CD8-positive, alpha-beta memory T cell (primary cell): Measurements from ENCODE around the gene CAMK2B. TPM values are rescaled to one million over a fixed set of nuclear protein-coding genes. Genes with fewer than 3 reads are reported as not detected.
"Not testable (repeated sequence)": the region's sequence is repeated elsewhere in the genome, so short reads cannot be mapped to it uniquely, and the experiment has no call there.

ENCODE experiments used
- CTCF ChIA-PET: fragments of 350-600 bp; sonication (Branson Sonifier 250); formaldehyde crosslinking; loops from one replicate; lab custom pipeline; 2021; ENCODE audit warnings: antibody characterized with exemption; lab: Charles Lee
- POLR2A ChIA-PET: fragments of 350-600 bp; sonication (Branson Sonifier 250); formaldehyde crosslinking; loops from one replicate; lab custom pipeline; 2021; ENCODE audit warnings: antibody characterized with exemption; lab: Charles Lee
- DNase-seq, 5 donors: peaks; one replicate each; pipeline versions ENCODE4 v3.0.0 to v3.0.0-alpha.2; 2020 to 2022; ENCODE audit warnings: mixed read lengths in 1 of 5
- H3K27ac ChIP-seq: one replicate; pipeline ENCODE4 v1.7.0; 2013; ENCODE audit warnings: low read depth, mild to moderate bottlenecking, low read length, moderate library complexity
- H3K27me3 ChIP-seq: 2 replicates; pipeline ENCODE4 v1.7.0; 2013; ENCODE audit warnings: low read length, mild to moderate bottlenecking; ENCODE audit not compliant: insufficient read depth, poor library complexity, severe bottlenecking
- H3K36me3 ChIP-seq: 2 replicates; pipeline ENCODE4 v1.7.0; 2013; ENCODE audit warnings: mild to moderate bottlenecking, low read length, moderate library complexity; ENCODE audit not compliant: insufficient read depth
- H3K4me1 ChIP-seq: 2 replicates; pipeline ENCODE4 v1.7.0; 2013; ENCODE audit warnings: mild to moderate bottlenecking, low read length, moderate library complexity; ENCODE audit not compliant: insufficient read depth
- H3K4me3 ChIP-seq: 2 replicates; pipeline ENCODE4 v1.7.0; 2013; ENCODE audit warnings: mild to moderate bottlenecking, low read length
- H3K9me3 ChIP-seq: 2 replicates; pipeline ENCODE4 v1.7.0; 2013; ENCODE audit warnings: mild to moderate bottlenecking, low read length
- H3K27ac Mint-ChIP-seq, 8 donors: one replicate each; pipeline ENCODE4 v1.8.0; 2020 to 2021; ENCODE audit warnings: mixed read lengths in 8 of 8, mild to moderate bottlenecking in 6 of 8, inconsistent platforms in 3 of 8, moderate library complexity in 3 of 8
- H3K27me3 Mint-ChIP-seq, 2 donors: one replicate each; pipeline ENCODE4 v1.8.0; 2020 to 2021; ENCODE audit warnings: mixed read lengths in 2 of 2, mild to moderate bottlenecking in 1 of 2, moderate library complexity in 1 of 2
- H3K36me3 Mint-ChIP-seq, 3 donors: one replicate each; pipeline ENCODE4 v1.8.0; 2020 to 2021; ENCODE audit warnings: mixed read lengths in 3 of 3, inconsistent platforms in 1 of 3, mild to moderate bottlenecking in 1 of 3
- H3K4me1 Mint-ChIP-seq, 3 donors: one replicate each; pipeline ENCODE4 v1.8.0; 2020 to 2021; ENCODE audit warnings: mixed read lengths in 3 of 3, inconsistent platforms in 1 of 3, mild to moderate bottlenecking in 1 of 3
- H3K4me3 Mint-ChIP-seq, 7 donors: one replicate each; pipeline ENCODE4 v1.8.0; 2020 to 2021; ENCODE audit warnings: mixed read lengths in 7 of 7, mild to moderate bottlenecking in 6 of 7, moderate library complexity in 4 of 7, inconsistent platforms in 2 of 7
- H3K9me3 Mint-ChIP-seq, 5 donors: one replicate each; pipeline ENCODE4 v1.8.0; 2020 to 2022; ENCODE audit warnings: mixed read lengths in 5 of 5, mild to moderate bottlenecking in 3 of 5, moderate library complexity in 2 of 5, inconsistent platforms in 1 of 5
- polyA plus RNA-seq: library from polyadenylated mRNA; unstranded; fragments of 300-500 nt; fragmentation: Illumina TruSeq; gene quantifications from one replicate; pipeline ENCODE4 v1.2.3, GENCODE V29; 2021
- total RNA-seq, 2 experiments: library from RNA; stranded (reverse); gene quantifications; one replicate each; pipeline ENCODE4 v1.2.3, GENCODE V29; 2021

CAMK2B gene
- total and polyA plus RNA-seq, 3 experiments from 2014 or later: 0.42 to 0.90 TPM; not detected in 1

DNA sequence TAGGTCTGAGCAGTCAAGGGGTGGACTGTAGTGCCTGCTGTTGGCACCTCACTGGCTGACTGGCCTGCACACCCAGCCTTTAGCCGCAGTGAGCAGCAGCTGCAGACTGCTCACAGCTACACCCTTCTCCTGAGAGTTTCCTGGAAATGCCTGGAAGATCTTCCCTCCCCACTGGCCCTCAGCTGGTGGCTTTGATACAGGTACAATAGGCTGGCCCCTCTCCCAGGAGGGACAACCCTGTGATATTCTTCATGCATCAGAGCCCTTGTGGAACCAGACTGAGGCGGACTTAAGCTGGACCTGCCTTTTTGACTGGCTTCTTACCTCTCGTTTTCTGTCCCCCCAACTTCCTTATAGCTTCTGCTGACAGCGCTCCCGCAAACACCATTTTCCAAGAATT is 142.6 kb downstream of the CAMK2B start:
- Mint-ChIP-seq H3K27ac (no peak overlapping the region), H3K4me3 (no peak overlapping the region), H3K4me1 (no peaks in the 10 kb centered on the region), H3K9me3 (peaks cover 0 to 6% (median 3%) of the 10 kb centered on the region in 5 donors), H3K36me3 (peaks cover 0 to 3% (median 0%) of the 10 kb centered on the region in 3 donors), H3K27me3 (peaks cover 8 to 36% of the 10 kb centered on the region in 2 donors)
- CTCF ChIA-PET: no interaction called here
- DNase-seq: no peak
- H3K27ac ChIP-seq: no peak overlapping the region
- no peak overlapping the region for H3K4me3 ChIP-seq
- H3K4me1 ChIP-seq: no peaks in the 10 kb centered on the region
- H3K36me3 ChIP-seq: no peaks in the 10 kb centered on the region
- H3K27me3 ChIP-seq: no peaks in the 10 kb centered on the region
- no peaks in the 10 kb centered on the region for H3K9me3 ChIP-seq
- POLR2A ChIA-PET: no interaction called here

DNA sequence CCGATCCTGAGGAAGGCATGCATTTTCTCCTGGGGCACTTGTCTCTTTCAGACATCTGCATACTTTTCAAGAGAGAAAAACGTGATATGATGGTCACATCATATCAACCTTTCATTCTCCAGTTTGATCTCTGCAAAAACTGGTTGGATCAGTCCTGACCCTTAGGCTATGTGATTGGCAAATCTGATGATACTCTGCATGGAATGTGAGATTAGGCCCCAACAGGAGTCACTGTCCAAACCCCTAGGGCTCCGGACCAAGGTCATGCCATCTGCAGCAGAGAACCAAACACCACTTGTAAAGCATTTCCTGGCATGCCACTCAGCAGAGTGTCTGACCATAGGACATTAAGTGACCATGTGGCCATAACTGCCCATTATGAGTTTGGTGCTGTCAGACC is 144.8 kb downstream of the CAMK2B start:
- H3K36me3 Mint-ChIP-seq: peaks cover 0 to 3% (median 0%) of the 10 kb centered on the region in 3 donors
- Histone ChIP-seq H3K27me3 (peaks cover 9% of the 10 kb centered on the region), H3K9me3 (no peaks in the 10 kb centered on the region), H3K36me3 (no peaks in the 10 kb centered on the region), H3K4me3 (no peak overlapping the region), H3K27ac (no peak overlapping the region), H3K4me1 (no peaks in the 10 kb centered on the region)
- H3K9me3 Mint-ChIP-seq: peaks cover 0 to 6% (median 3%) of the 10 kb centered on the region in 5 donors
- ChIA-PET CTCF (no interaction called here), POLR2A (no interaction called here)
- no peak overlapping the region for H3K4me3 Mint-ChIP-seq
- no peaks in the 10 kb centered on the region for H3K4me1 Mint-ChIP-seq
- H3K27me3 Mint-ChIP-seq: peaks cover 10 to 56% of the 10 kb centered on the region in 2 donors
- DNase-seq: no peak
- H3K27ac Mint-ChIP-seq: no peak overlapping the region

DNA sequence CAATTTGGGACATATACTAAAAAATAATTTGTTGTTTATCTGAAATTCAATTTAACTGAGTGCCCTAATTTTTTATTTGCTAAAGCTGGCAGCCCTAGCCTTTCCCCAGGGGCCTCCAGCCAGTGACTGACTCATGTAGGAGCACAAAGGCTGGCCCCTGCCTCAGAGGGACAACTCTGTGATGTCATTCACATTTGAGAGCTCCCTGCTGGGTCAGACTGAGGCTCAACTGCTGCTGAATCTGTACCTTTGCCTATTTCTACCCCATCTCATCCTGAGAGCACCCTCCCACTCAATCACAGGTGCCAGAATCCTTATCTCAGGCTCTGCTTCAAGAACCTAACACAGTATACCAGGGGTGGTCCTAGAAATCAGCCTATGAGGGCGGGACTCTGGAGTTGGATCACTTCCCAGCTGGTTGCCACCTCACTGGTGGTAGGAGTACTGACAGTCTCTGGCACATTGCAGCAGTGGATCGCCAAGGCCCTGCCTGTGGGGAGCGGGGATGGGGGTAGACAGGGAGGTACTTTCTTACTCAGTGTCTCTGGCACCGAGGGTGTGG is 147.7 kb downstream of the CAMK2B start:
- H3K9me3 Mint-ChIP-seq: peaks cover 0 to 2% (median 0%) of the 10 kb centered on the region in 5 donors
- H3K27ac Mint-ChIP-seq: no peak overlapping the region
- H3K4me1 Mint-ChIP-seq: no peaks in the 10 kb centered on the region
- Histone ChIP-seq H3K4me1 (no peaks in the 10 kb centered on the region), H3K36me3 (no peaks in the 10 kb centered on the region), H3K9me3 (no peaks in the 10 kb centered on the region), H3K4me3 (no peak overlapping the region), H3K27ac (no peak overlapping the region), H3K27me3 (peaks cover 9% of the 10 kb centered on the region)
- DNase-seq: no peak
- H3K4me3 Mint-ChIP-seq: no peak overlapping the region
- peaks cover 0 to 5% (median 0%) of the 10 kb centered on the region in 3 donors for H3K36me3 Mint-ChIP-seq
- peaks cover 8 to 55% of the 10 kb centered on the region in 2 donors for H3K27me3 Mint-ChIP-seq
- ChIA-PET POLR2A (no interaction called here), CTCF (no interaction called here)

DNA sequence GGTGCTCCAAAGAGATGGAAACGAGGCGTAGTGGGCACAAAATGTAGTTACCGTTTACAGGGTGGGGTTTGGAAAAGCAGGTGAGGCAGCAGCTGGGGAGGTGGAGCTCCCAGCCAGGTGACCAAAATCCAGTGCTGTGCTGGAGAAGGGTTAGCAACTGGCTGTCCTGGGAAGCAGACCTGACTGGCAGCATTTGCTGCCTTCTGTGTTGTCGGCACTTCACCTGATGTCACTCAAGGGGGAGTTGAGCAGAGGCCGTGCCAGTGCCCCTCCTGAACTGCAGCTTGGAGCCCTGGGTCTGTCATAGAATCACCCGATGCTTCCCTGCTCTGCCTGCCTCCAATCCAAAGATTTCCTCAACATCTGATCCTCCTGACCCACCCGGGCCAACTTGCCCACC is 148.9 kb downstream of the CAMK2B start:
- H3K36me3 Mint-ChIP-seq: peaks cover 0 to 5% (median 0%) of the 10 kb centered on the region in 3 donors
- H3K9me3 ChIP-seq: no peaks in the 10 kb centered on the region
- no peak overlapping the region for H3K27ac Mint-ChIP-seq
- H3K27me3 ChIP-seq: peaks cover 9% of the 10 kb centered on the region
- peak overlapping the region in 1 of 7 donors; percentile 23 for H3K4me3 Mint-ChIP-seq
- no peaks in the 10 kb centered on the region for H3K36me3 ChIP-seq
- CTCF ChIA-PET: no interaction called here
- DNase-seq: no peak
- H3K4me3 ChIP-seq: no peak overlapping the region
- no peaks in the 10 kb centered on the region for H3K4me1 Mint-ChIP-seq
- POLR2A ChIA-PET: no interaction called here
- H3K4me1 ChIP-seq: no peaks in the 10 kb centered on the region
- H3K27me3 Mint-ChIP-seq: peaks cover 8 to 59% of the 10 kb centered on the region in 2 donors
- peaks cover 0 to 2% (median 0%) of the 10 kb centered on the region in 5 donors for H3K9me3 Mint-ChIP-seq
- H3K27ac ChIP-seq: no peak overlapping the region

DNA sequence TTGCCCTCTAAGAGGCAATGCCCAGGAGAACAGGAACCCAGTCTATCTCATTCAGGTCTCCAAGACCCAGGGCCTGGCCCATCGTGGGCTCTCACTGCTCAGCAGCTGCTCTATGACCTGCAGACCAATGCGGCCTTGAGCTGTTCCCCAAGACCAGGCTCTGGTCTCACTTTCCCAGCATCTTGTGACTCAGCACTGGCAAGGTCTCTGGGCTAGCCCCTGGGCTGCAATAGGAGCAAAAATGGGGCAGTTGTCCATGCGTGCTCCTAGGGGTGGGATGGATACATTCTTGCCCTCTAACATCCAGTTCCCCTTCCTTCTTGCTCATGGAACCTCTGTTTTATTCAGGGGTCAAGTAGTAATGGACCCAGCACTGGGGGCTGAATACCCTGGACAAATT is 149.7 kb downstream of the CAMK2B start:
- H3K4me1 Mint-ChIP-seq: no peaks in the 10 kb centered on the region
- H3K27ac ChIP-seq: no peak overlapping the region
- H3K4me1 ChIP-seq: no peaks in the 10 kb centered on the region
- no peak overlapping the region for H3K4me3 Mint-ChIP-seq
- peaks cover 0 to 8% (median 0%) of the 10 kb centered on the region in 3 donors for H3K36me3 Mint-ChIP-seq
- CTCF ChIA-PET: no interaction called here
- peaks cover 0 to 2% (median 1%) of the 10 kb centered on the region in 5 donors for H3K9me3 Mint-ChIP-seq
- H3K27me3 Mint-ChIP-seq: peaks cover 6 to 56% of the 10 kb centered on the region in 2 donors
- peaks cover 9% of the 10 kb centered on the region for H3K27me3 ChIP-seq
- DNase-seq: no peak
- no peaks in the 10 kb centered on the region for H3K36me3 ChIP-seq
- H3K4me3 ChIP-seq: no peak overlapping the region
- POLR2A ChIA-PET: no interaction called here
- H3K9me3 ChIP-seq: no peaks in the 10 kb centered on the region
- H3K27ac Mint-ChIP-seq: no peak overlapping the region

DNA sequence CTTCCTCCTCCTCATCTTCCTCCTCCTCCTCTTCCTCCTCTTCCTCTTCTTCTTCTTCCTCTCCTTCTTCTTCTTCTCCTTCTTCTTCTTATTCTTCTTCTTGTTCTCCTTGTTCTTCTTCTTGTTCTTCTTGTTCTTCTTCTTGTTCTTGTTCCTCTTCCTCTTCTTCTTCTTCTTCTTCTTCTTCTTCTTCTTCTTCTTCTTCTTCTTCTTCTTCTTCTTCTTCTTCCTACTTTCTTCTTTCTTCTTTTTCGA is 150.8 kb downstream of the CAMK2B start:
- H3K4me1 ChIP-seq, POLR2A ChIA-PET, H3K27ac ChIP-seq, H3K36me3 ChIP-seq, DNase-seq, H3K27me3 ChIP-seq, H3K9me3 Mint-ChIP-seq, H3K4me3 Mint-ChIP-seq, H3K27ac Mint-ChIP-seq, H3K9me3 ChIP-seq, H3K36me3 Mint-ChIP-seq, H3K4me1 Mint-ChIP-seq, CTCF ChIA-PET, H3K4me3 ChIP-seq: not testable (repeated sequence)
- H3K27me3 Mint-ChIP-seq: peaks cover 6 to 50% of the 10 kb centered on the region in 2 donors

DNA sequence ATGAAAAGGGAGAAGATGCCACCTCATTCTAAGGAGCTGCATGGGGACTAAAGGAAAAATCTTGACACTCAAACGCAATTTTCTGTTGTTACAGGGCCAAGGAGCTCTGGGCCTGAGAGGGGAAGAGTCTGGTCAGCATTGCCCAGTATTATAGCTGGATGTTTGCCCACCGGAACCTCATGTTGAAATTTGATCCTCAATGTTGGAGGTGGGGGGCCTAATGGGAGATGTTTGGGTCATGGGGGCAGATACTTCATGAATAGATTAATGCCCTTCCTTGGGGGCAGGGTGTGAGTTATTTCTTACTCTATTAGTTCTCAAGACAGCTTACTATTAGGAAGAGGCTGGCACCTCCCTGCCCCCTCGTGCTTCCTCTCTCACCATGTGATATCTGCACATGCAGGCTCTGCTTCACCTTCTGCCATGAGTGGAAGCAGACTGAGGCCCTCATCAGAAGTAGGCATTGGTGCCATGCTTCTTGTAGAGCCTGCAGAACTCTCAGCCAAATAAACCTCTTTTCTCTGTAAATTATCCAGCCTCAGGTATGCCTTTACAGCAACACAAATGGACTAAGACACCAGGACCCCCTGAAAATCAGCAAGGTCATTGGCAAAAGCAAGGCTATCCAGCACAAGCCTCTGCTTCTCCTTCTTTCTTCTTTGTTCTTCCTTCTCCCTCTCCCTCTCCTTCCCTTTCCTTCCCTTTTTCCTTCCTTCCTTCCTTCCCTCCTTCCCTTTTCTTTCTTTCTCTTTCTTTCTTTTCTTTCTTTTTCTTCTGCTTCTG is 151.3 kb downstream of the CAMK2B start:
- Mint-ChIP-seq H3K27ac (peak overlapping the region in 1 of 8 donors; percentile 77), H3K4me1 (no peaks in the 10 kb centered on the region), H3K27me3 (peaks cover 7 to 46% of the 10 kb centered on the region in 2 donors), H3K9me3 (peaks cover 0 to 3% (median 2%) of the 10 kb centered on the region in 5 donors), H3K36me3 (peaks cover 0 to 9% (median 0%) of the 10 kb centered on the region in 3 donors), H3K4me3 (no peak overlapping the region)
- Histone ChIP-seq H3K27me3 (peaks cover 9% of the 10 kb centered on the region), H3K36me3 (no peaks in the 10 kb centered on the region), H3K9me3 (no peaks in the 10 kb centered on the region), H3K27ac (no peak overlapping the region), H3K4me1 (no peaks in the 10 kb centered on the region), H3K4me3 (no peak overlapping the region)
- DNase-seq: no peak
- ChIA-PET CTCF (no interaction called here), POLR2A (no interaction called here)

DNA sequence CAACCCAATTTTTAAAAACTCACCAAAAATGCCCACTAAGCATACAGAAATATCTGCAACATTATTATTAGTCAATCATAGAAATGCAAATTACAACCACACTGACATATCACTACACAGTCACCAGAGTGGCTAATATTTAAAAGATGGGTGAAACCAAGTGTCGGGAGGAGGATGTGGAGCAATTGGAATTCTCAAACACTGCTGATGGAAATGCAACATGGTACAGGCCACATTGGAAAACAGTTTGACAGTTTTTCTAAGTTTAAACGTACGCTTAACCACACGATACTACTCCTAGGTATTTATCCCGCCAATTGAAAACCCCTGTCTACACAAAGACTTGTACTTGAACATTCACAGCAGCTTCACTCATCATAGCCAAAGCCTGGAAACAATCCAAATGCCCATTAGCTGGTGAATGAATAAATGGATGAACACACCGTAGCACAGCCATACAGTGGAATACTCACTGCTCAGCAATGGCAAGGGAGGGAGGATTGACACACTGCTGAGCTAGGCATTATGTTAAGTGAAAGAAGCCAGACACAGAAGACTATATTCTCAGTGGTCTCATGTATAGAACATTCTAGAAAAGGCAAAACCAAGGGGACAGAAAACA is 152.5 kb downstream of the CAMK2B start:
- H3K4me3 Mint-ChIP-seq: no peak overlapping the region
- peaks cover 5 to 37% of the 10 kb centered on the region in 2 donors for H3K27me3 Mint-ChIP-seq
- Histone ChIP-seq H3K27ac (no peak overlapping the region), H3K27me3 (peaks cover 9% of the 10 kb centered on the region), H3K9me3 (no peaks in the 10 kb centered on the region), H3K4me3 (no peak overlapping the region), H3K4me1 (no peaks in the 10 kb centered on the region), H3K36me3 (no peaks in the 10 kb centered on the region)
- peaks cover 0 to 3% (median 2%) of the 10 kb centered on the region in 5 donors for H3K9me3 Mint-ChIP-seq
- peaks cover under 1 to 3% (median 1%) of the 10 kb centered on the region in 3 donors for H3K4me1 Mint-ChIP-seq
- H3K36me3 Mint-ChIP-seq: peaks cover 0 to 9% (median 0%) of the 10 kb centered on the region in 3 donors
- H3K27ac Mint-ChIP-seq: no peak overlapping the region
- POLR2A ChIA-PET: no interaction called here
- no peak for DNase-seq
- CTCF ChIA-PET: no interaction called here
